ENCODE data around the gene MYO5B.

MYO5B gene

DNA sequence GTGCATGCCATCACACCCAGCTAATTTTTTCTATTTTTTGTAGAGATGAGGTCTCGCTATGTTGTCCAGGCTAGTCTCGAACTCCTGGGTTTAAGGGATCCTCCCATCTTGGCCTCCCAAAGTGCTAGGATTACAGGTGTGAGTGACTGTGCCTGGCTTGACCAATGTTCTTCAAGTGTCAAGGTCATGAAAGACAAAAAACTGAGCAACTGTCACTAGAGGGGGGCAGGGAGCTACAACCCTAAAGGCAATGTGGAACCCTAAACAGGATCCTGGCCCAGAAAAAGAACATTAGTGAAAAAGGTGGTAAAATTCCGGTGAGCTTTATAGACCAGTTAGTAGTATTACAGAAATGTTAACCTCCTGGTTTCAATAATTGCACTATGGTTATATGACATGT is 7.3 kb downstream of the MYO5B start:
- DNase-seq: no peak

DNA sequence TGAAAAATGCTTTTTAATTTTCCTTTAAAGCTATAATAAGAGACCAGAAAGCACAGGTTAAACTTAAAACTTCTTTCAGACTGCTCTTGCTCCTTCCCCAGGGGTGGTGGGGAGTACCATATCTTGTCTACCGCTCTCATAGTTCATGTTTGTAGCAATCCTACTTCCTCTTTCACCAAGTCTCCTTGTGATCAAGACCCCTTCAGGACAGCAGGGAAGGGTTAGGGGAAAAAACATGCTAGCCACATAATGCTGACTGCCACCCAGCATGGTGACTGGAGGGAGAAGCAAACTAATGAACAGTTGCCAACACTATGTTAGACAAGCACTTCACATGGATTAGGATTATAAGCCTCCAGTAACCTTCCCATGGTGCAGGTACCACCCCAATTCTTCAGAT is 8.6 kb downstream of the MYO5B start:
- peak in 1 of 2 experiments; percentile 8 for DNase-seq

DNA sequence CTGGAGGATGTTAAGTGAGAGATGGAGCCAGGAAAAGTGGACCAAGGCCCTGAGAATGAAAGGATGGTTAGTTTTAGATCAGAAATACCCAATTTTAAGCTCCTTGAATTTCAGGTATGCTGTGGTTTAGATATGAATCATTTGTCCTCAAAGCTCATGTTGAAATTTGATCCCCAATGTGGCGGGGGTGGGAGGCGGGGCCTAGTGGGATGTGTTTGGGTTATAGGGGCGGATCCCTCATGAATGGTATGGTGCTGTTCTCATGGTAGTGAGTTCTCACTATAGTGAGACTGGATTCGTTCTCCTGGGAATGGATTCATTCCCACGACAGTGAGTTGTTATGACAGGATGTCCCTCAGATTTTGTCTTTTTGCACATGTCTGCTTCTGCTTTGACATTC is 11.4 kb downstream of the MYO5B start:
- no peak for DNase-seq

DNA sequence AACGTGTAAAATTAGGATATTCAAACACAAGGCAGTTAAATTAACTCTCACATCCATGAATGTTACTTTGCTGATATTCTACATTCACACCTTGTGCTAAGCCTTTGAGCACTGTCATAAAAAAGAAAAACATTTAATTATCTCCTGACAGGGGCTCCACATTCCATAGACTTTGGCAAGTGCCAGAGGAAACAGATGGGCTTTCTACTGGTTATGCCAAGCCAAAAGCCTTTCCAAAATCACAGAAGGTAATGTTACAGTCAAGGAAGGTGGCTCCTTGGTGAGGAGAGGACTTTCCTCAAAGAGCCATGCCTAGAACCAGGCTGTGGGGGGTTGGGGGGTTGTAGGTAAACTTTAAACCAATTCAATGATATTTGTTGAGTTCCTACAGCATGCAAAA is 12.4 kb downstream of the MYO5B start:
- no peak for DNase-seq

DNA sequence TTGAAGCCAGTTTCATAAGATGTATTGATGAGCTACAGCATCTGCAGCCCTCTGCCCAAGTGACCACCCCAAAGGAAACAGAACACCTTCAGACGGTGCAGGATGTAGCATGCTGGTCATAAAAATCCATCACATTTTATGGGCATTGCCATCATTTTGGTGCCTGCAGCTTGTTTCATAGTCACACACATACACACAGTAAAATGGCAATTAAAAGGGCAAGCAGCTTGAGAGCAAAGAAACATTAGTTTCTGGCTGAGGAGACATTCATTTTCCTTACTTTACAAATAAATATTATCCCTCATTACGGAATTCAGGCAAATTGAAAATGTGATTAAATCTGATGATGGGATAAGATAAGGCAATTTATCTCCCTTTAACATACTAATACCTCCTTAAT is 13.4 kb downstream of the MYO5B start:
- no peak for DNase-seq

DNA sequence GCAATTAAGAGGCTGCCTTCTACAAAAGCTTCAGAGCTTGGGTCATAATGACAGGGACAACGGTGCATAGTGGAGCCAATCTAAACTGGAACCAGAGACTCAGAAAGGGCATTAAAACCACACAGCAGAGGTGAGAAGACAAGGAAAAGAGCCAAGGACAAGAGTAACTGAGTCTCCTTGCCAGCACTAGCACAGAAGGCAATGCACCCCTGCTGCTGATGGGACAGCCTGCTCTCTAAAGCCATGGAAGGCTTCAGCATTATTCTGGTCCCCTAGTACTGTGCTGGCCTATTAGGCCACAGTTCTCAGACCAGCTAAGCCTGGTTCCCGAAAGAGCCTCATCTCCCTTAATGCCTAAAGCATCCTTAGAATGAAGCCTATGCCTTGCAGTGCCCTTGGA is 15.5 kb downstream of the MYO5B start:
- no peak for DNase-seq

DNA sequence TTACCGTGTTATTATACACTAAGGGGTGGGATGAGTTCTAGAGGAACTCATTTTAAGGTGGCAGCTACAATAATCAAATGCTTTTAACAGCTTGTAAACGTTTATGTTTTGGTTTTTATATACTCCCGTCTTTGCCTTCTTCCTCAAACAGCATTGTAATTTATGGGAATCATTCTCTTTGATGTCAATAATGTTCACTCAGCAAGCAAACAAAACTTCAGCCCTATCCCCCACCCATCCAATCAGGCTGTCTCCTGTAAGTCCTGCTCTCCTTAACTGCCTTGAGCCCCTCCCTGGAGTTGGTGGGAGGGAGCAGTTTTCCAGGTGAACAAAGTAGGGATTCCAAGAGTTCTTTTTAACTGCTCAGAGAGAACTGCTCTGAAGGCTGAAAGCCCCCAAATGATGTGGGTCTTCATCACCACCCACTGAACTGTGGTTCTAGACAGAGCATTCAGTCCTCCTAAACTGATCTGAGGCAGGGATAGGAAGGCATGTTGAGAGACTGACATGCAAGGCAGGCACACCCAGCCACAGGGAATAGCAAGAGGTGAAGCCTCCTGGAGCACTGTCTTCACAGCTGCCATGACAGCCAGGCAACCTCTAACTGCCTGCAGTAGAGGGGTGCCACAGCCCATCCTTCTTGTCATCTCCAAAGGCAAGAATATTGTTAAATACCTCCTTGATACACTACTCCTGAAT is 17.5 kb downstream of the MYO5B start:
- no peak for DNase-seq

DNA sequence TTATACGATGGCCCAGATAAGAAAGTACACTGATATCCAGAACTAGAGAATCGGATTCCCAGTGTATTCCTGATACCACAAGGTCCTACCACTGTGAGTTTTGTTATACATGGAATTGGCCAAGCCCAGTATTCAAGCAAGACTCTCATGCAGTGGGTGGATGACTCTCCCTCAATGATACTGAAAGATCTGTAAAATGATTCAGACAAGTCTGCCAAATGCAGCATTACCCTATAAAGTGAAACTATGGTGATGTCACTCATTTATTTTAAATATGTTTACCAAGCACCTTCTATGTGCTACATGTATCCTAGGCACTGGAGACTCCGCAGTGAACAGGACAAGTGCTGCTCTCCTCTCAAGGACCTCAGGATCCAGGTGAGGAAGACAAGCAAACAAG is 22.6 kb downstream of the MYO5B start:
- no peak for DNase-seq

DNA sequence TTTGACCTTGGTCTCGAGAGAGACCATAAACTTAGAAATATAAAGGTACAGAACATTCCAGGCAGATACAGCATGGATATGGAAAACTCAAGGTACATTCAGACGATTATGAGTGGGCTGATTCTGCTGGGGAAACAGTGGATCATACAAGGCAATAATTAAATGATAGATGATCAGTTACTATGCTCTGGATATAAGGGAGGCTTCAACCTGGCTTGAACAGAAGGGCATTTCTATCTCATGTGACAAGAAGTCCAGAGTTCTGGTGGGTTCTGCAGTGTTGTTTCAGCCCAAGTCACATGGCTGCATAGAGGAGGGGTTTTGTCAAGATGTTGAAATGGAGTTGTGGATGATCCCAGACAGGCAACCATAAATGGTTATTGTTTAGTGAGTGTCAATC is 23.5 kb downstream of the MYO5B start:
- DNase-seq: no peak

DNA sequence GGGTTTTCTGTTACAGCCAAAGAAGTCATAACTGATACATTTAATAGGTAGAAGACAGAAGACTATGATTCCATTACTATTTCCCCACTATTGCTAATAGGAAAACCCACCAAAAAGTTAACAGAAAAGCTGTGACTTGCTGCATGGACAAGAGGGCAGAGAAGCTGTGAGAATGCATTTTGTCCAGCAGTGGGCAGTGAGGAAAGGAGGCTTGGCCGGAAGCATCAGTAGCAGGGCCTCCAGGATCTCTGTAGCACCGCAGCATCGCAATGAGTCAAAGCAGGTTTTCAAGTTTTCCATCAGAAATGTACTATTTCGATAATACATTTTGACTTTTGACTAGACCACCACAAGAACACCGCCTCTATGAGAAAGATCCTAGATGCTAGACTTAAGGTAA is 24.9 kb downstream of the MYO5B start:
- DNase-seq: no peak

DNA sequence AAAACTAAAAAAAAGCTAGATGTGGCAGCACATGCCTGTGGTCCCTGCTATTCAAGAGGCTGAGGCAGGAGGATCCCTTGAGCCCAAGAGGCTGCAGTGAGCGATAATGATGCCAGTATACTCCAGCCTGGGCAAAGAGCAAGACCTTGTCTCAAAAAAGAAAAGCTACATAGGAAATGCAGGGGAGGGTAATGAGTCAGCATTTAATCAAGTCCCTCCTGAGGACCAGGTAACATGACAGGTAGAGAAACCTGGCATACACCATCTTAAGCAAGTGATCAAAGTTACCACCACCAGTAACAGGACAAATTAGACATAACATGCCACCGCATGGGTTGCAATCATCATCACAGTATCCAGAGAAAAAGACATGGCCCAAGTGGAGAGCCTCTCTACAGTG is 25.8 kb downstream of the MYO5B start:
- DNase-seq: no peak

DNA sequence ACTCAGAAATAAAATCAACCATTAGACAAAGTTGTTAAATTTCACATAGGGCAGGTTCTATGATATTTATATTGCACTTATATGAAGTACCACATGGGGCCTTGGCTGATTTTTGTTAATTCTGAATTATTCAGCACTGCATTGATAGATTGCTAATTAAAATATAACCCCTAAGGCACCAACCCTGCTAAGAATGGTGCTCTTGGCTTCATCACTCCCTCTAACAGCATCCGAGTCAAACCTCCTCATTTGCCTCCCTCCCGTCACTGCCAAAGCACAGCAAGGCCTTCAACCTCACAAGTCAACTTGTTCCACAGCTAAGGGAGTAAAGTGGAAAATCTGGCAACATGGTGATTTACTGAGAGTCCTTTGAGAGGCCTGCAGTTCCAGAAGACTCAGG is 27.0 kb downstream of the MYO5B start:
- no peak for DNase-seq

DNA sequence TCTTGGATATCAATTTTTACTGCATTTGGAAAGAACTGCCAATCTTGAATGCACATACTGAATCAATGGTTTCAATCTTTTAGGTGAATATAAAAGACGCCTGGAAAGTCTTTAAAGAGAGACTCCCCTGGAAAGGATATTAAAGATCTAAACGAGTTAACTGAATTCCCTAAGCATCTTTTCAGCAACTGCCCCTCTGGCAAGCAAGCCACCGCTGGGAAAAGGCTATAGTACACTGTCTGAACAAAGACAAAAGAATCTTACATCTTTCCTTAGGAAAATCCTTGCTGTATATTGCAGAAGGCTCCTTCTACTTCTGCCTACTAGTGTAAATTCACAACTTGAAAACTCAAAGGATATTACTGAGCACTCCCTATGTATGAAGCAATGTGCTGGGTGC is 28.0 kb downstream of the MYO5B start:
- no peak for DNase-seq

DNA sequence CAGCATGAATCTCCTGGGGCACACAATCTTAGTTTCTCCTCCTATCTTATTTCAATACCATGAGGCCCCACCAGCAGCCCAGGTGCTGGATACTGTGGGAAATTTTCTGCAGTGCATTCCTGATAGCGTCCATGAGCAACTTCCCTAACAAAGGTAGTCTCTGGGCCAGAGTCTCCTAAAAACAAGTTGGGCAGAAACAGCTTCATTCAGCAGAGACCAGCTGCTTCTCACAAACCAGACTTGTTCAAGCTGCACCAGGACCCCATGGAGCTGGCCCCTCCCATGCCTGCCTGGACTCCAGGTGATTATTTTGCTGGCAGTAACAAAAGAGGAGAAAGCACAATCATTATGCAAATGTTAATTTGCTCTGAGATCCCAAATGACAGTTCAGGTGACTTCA is 31.4 kb downstream of the MYO5B start:
- DNase-seq: no peak

DNA sequence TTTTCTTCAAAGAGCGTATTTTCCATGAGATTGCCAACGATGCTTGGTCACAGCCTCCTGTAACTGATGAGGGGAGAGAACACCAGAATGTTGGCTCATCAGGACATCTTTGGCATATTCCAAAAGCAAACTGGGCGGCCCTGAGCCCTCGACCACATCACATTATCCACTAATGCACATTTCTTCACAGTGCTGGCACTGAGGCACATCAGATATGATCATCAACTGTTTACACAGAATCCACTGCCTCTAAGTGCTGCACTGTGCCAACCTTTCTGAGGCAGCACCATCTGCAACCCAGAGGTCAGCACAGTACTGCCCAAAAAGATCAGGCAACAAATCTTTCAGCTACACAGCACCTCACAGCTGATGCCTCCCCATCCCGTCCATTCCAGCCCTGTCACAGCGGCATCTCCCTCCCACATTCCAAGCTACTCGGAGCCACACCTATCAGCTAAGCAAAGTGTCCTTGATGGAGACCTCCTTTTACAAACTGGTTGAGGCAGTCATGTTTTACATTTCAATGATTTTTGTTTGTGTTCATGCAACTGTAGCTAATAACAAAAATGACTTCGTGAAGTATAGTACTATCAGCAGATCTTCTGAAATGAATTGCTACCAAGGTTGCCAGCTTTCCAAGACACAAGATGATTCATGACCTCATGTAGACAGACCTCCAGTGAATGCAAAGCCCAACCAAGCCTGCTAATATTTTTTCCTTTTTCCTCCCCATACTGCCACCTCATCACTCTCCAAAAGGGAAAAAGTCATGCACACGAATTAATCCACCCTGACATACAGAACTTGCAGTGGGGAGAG is 32.3 kb downstream of the MYO5B start:
- DNase-seq: no peak

DNA sequence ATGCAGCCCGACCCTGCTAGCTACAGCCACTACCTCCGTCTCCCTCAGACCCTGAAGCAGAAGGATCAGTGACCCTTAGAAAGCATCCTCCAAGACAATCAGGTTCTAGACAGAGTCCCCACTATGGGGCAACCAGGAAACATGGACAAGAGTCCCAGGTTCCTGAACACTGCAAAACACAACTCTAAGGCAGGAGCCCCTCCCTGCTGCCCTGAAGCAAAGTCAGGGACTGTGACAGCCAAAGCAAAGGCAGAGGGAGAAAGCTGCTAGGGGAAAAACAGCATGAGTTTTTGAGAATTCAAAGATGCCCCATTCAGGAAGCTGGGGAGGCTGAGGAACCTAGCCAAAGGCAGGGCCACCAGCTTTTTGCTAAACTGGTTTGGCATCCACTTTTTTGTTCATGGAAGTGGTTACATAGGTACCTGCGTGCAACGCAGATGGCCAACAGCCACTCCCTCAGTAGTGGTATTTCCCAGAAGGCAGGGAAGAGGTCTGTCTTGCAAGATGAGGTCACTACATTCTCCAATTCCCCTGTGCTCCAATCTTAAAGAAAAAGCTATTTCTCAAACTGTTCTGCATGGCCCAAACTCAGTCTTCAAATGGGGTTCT is 33.2 kb downstream of the MYO5B start:
- DNase-seq: no peak

DNA sequence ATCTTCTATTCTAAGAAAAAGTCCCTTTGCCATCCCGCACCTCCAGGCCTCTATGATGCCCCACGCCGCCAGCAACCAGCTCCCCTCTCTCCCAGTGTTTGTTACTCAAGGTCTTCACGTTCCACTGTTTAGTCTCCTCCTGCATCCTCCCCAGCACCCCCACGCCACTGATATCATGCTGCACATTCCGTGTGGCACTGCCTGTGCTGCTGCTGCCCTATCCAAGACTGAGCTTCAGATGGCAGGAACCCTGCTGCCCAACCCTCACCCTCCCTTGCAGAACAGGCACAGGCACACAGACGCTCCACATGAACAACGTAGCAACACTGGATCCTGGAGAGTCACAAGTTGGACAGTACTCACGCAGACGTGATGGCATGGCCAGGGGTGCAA is 35.3 kb downstream of the MYO5B start:
- no peak for DNase-seq

DNA sequence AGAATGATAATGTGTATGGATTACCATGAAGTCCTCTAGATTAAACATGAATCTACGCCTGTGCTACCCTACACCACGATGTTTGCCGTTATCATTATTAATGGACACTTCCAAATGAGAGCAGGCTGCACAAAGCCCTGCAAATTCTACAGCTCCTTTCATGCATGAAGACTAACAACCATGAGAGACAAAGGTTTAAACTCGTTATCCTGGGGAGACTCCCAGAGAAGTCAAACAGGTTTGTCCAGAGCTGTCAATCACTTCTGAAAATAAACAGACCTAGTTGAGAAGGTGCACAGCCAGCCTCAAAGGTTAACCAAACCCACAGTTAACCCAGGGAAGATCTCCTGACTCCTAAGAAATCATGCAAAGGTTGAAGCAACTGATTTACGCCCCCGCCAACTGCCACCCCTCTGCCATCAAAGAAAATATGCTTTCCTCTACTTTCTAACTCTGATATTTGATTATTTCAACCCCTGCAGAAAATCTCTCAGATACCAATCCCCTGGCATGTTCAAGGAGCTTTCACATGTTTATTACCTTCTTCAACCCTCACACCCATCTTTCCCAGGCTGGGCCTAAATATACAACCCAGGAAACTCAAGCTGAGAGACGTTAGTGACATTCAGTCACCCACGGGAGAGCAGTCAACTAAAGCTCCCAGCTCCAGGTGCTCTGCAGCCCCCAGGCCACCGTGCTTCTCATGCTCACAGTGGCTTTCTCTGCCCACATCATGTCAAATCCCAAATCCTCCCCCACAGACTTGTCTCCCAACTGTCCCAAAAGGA is 35.9 kb downstream of the MYO5B start:
- DNase-seq: no peak

DNA sequence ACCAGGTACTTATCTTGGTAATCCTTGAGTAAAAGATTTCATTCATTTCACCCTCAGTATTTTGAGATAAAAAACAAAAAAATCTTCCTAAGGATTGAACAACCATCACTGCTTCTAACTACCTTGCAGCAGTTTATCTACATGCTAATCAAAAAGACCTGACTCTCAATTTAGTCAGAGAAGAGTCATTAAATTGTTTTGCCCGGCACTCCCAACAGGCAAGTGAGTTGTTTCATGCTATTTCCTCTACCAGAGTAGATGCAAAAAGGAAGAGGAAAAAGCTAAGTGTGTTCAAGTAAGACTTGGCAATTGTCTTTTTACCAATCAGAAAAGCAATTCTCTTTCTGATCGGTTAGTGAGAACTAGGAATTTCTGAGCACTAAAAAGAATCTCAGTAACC is 39.5 kb downstream of the MYO5B start:
- DNase-seq: no peak

DNA sequence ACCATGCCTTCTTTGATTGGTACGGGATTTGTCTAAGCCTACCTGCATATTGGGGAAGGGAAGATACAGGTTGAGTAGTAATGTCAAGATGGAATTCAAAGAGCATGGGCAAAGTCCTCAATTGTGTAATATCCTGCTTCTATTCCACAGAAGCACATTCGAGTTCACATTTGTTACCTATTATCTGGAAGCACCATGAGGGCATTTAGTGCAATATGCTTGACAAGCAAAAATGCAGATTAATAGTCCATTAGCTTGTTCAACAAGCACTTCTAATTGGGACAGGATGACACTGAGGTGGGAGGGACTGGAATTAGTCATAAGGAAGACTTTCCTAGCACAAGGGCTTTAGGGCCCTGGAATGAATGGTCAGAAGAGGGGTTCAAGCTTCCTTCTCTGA is 40.5 kb downstream of the MYO5B start:
- DNase-seq: no peak

DNA sequence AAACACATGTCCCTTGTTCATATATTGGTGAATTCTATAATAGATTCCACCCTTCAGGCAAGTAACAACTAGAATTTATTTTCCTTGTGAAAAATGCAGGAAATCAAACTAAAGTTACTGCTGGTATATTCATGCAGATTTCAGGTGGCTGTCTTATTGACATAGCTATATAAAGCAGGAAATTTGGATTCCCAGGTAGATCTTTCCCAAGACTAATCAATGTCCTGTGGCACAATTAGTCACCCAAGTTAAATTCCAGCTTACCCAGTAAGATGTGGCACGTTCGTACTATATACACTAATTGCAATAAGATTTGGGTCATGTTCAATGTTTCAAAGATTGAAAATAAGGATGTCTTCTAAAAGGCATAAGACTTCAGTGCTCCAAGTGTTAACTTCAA is 42.0 kb downstream of the MYO5B start:
- DNase-seq: no peak

DNA sequence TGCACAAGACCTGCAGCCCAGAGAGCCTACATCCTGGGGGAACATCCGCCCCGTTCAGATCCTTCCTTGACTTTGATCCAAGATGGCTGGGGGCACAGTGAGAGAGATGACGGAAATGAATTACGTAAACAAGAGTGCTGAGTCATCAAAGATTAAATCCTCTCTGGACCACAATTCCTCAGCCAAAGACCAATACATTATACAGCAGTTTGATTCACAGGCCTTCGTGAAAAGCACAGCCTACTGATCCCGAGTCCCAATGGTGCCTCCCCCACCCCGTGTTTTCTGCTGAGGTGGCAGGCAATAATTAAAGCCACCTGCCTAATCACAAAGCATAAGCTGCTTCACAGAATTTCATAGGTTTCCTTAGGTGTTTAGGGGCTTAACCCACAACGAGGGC is 43.0 kb downstream of the MYO5B start:
- DNase-seq: no peak

DNA sequence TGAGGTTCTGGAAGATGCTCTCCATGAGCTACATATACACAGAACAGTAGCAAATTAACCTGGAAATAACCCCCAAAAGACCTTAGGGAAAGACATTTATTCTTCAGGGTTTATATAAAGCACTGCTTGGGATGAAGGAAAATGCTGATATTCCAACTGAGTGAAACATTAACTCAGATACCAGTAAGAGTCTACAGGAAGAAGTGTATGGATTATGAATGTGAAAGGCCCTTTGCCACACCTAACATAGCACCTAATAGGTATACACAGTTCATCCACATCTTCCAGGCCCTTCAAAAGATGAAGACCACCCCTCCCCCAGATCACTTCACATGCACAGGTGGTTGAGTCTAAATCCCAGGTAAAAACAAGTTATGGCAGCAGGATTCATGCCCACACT is 50.4 kb downstream of the MYO5B start:
- no peak for DNase-seq

DNA sequence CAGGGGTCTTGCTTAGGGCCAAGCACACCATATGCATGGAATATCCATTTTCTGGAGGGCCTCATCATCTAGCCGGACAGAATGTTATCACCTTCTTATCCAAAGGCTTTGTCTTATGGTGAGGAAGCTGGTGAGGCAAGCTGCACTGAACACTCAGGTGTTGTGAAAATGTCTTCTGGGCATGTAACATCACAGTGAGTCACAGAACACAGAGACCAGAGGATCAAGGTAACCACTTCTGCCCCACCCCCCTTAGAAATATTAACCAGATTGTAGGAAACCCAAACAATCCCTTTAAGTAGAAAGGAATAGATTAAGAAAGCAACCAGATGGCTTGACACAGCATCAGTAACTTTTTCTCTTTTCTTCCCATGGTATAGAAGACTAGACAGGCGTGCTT is 51.1 kb downstream of the MYO5B start:
- DNase-seq: peak in 1 of 2 experiments; percentile 65

Data from NCI-H524 (cell line).